Spleen (tissue), 13 donors: ENCODE measurements around the gene IGFL3. TPM values are rescaled to one million over a fixed set of nuclear protein-coding genes. Genes with fewer than 3 reads are reported as not detected.
"Not testable (repeated sequence)": the region's sequence is repeated elsewhere in the genome, so short reads cannot be mapped to it uniquely, and the experiment has no call there.

Source experiments
- DNase-seq: peaks from one replicate; pipeline ENCODE4 v3.0.0-alpha.2; 2020
- H3K27ac ChIP-seq, 8 donors: fragments of 200-600 bp; sonication (generic) in 7 of 8; 1 replicate in 4 of 8; 2 replicates in 4 of 8; pipeline versions ENCODE4 v1.5.0 to v1.8.0; 2016 to 2021; ENCODE audit warnings: inconsistent platforms in 4 of 8, mild to moderate bottlenecking in 4 of 8, moderate library complexity in 1 of 8
- H3K27me3 ChIP-seq, 7 donors: fragments of 200-600 bp; sonication (generic) in 6 of 7; replicated peaks in 1 of 7; 1 replicate in 4 of 7; 2 replicates in 3 of 7; pipeline versions ENCODE4 v1.5.0 to v1.8.0; 2016 to 2021; ENCODE audit warnings: inconsistent platforms in 3 of 7, mild to moderate bottlenecking in 1 of 7
- H3K36me3 ChIP-seq, 6 donors: fragments of 200-600 bp; sonication (generic) in 5 of 6; 1 replicate in 4 of 6; 2 replicates in 2 of 6; pipeline versions ENCODE4 v1.5.0 to v1.8.0; 2016 to 2021; ENCODE audit warnings: inconsistent platforms in 2 of 6
- H3K4me1 ChIP-seq, 6 donors: fragments of 200-600 bp; sonication (generic) in 5 of 6; 1 replicate in 3 of 6; 2 replicates in 3 of 6; pipeline versions ENCODE4 v1.5.0 to v1.8.0; 2016 to 2021; ENCODE audit warnings: inconsistent platforms in 3 of 6
- H3K4me3 ChIP-seq, 8 donors: fragments of 200-600 bp; sonication (generic) in 7 of 8; 1 replicate in 4 of 8; 2 replicates in 4 of 8; pipeline versions ENCODE4 v1.5.0 to v1.8.0; 2016 to 2021; ENCODE audit warnings: inconsistent platforms in 4 of 8, mild to moderate bottlenecking in 4 of 8, moderate library complexity in 2 of 8
- H3K9me3 ChIP-seq, 8 donors: fragments of 200-600 bp; sonication (generic) in 7 of 8; 1 replicate in 4 of 8; 2 replicates in 4 of 8; pipeline versions ENCODE4 v1.5.0 to v1.8.0; 2016 to 2021; ENCODE audit warnings: inconsistent platforms in 4 of 8
- CTCF ChIP-seq, 11 experiments: fragments of 200-600 bp in 7 of 11; fragments of 450-650 bp in 4 of 11; sonication (generic) in 4 of 11; IDR thresholded peaks in 8 of 11; conservative IDR thresholded peaks in 3 of 11; 1 replicate in 7 of 11; 2 replicates in 4 of 11; pipeline versions ENCODE4 v1.4.0 to v1.8.0; 2016 to 2021; ENCODE audit warnings: antibody characterized with exemption in 11 of 11, inconsistent platforms in 4 of 11, mild to moderate bottlenecking in 1 of 11
- POLR2A ChIP-seq, 3 donors: fragments of 450-650 bp; IDR thresholded peaks; one replicate each; pipeline ENCODE4 v1.5.1; 2017; ENCODE audit warnings: antibody characterized with exemption in 3 of 3, mild to moderate bottlenecking in 1 of 3
- POLR2AphosphoS5 ChIP-seq, 3 donors: sonication (generic); formaldehyde crosslinking; IDR thresholded peaks; one replicate each; pipeline ENCODE4 v1.5.1; 2017; ENCODE audit warnings: antibody characterized with exemption in 3 of 3
- WGBS, 5 donors: extraction: QIAGEN DNeasy Blood & Tissue Kit in 3 of 5; methylation state at CpG; one replicate each; pipeline versions ENCODE4 v1.1.5 to v1.1.7; 2013 to 2018; 5-methylcytosine and 5-hydroxymethylcytosine counted together
- intact Hi-C: fragments of 100-400 bp; cut with DNase I; formaldehyde crosslinking; loops from one replicate; pipeline ENCODE4 v1.15.0; 2023; ENCODE audit warnings: low total_unique reads
- long read RNA-seq, 2 donors: transcript quantifications; one replicate each; lab custom pipeline, GENCODE V29; 2026
- polyA plus RNA-seq, 3 donors: library from polyadenylated mRNA; stranded (reverse); fragments of 200-250 nt; gene quantifications; one replicate each; pipeline ENCODE4 v1.2.1, GENCODE V29; 2013
- total RNA-seq, 7 donors: library from RNA; depleted of rRNA in 3 of 7; stranded (reverse); fragments of >200 nt in 3 of 7; fragmentation: NEBNext Ultra II Directional in 4 of 7; extraction: Animal tissue kit (Norgen Biotek cat#: 25700) in 4 of 7; gene quantifications; one replicate each; pipeline versions ENCODE4 v1.1.0 to v1.2.1, GENCODE V29; 2016 to 2021
- donor health status: healthy with polysubstance abuse.
- donor health status: DM: no; HTN: no; CAD: no; lungs with moderate emphysema.
- donor health status: DM: no; HTN: no; CAD: no.
- donor health status: Bipolar disorder and iron deficiency.
- donor health status: healthy.
- donor health status: DM: no; HTN: no; CAD: no.
- donor health status: DM: yes; HTN: yes; CAD: no.

The IGFL3 gene
- total RNA-seq, result not detected
- polyA plus RNA-seq, result not detected
- long read RNA-seq, donor 1, result 0 reads
- long read RNA-seq, donor 2, result 0 reads

GRCh38 chr19:46124638-46125115 is at the start of gene IGFL3:
IGFL3 (minus strand) TSS chr19:46124688; CDS start chr19:46124649, 39 bp downstream.
- Histone ChIP-seq H3K4me3 (no peak within 1 kb of the TSS), H3K4me1 (no peaks in the 10 kb centered on the region), H3K27ac (no peak within 1 kb of the TSS), H3K27me3 (peaks cover 0 to 16% (median 0%) of the 10 kb centered on the region in 7 donors), H3K36me3 (no peaks in the 10 kb centered on the region), H3K9me3 (peaks cover 0 to 6% (median 0%) of the 10 kb centered on the region in 8 donors)
- TF ChIP-seq POLR2AphosphoS5 (IDR thresholded peaks at IDR 0.05), result no peak
- no peak for TF ChIP-seq CTCF (IDR thresholded peaks at IDR 0.05 in 8 of 11, conservative IDR thresholded peaks at IDR 0.05 in 3 of 11)
- TF ChIP-seq POLR2A (IDR thresholded peaks at IDR 0.05), result no peak
- no peak for DNase-seq
- WGBS, 5 donors, result 79 to 87% (median 84%) methylated on average over 5 of the region's 5 CpGs
- intact Hi-C loops, result no loop called here

GRCh38 chr19:46173886-46174480 is 49.5 kb upstream of the IGFL3 start:
- TF ChIP-seq POLR2AphosphoS5 (IDR thresholded peaks at IDR 0.05), result no peak
- no peak for TF ChIP-seq CTCF (IDR thresholded peaks at IDR 0.05 in 8 of 11, conservative IDR thresholded peaks at IDR 0.05 in 3 of 11)
- TF ChIP-seq POLR2A (IDR thresholded peaks at IDR 0.05), result no peak
- H3K4me3 ChIP-seq, result no peak overlapping the region
- intact Hi-C loops, result no loop called here
- no peak overlapping the region for H3K27ac ChIP-seq
- 46 to 61% (median 56%) methylated on average over 8 of the region's 8 CpGs for WGBS, 5 donors
- no peaks in the 10 kb centered on the region for H3K4me1 ChIP-seq
- peaks cover 0 to 71% (median 0%) of the 10 kb centered on the region in 7 donors for H3K27me3 ChIP-seq
- H3K9me3 ChIP-seq, result peaks cover 0 to 18% (median 10%) of the 10 kb centered on the region in 8 donors
- H3K36me3 ChIP-seq, result no peaks in the 10 kb centered on the region
- no peak for DNase-seq

- TF ChIP-seq POLR2AphosphoS5 (IDR thresholded peaks at IDR 0.05), result no peak
- TF ChIP-seq POLR2A (IDR thresholded peaks at IDR 0.05), result no peak
- no peak for TF ChIP-seq CTCF (IDR thresholded peaks at IDR 0.05 in 8 of 11, conservative IDR thresholded peaks at IDR 0.05 in 3 of 11)
- intact Hi-C loops, result no loop called here
These were observed 38.2 kb upstream of the IGFL3 start for GRCh38 chr19:46162731-46163130.

GRCh38 chr19:46161642-46162257 is 37.3 kb upstream of the IGFL3 start:
- H3K27me3 ChIP-seq, result peaks cover 0 to 48% (median 0%) of the 10 kb centered on the region in 7 donors

More at GRCh38 chr19:46162731-46163130, 38.2 kb upstream of the IGFL3 start:
- DNase-seq, result no peak
- H3K36me3 ChIP-seq, result no peaks in the 10 kb centered on the region
- WGBS, 5 donors, result 68 to 77% (median 71%) methylated on average over 3 of the region's 3 CpGs
- H3K4me1 ChIP-seq, result no peaks in the 10 kb centered on the region
- H3K4me3 ChIP-seq, result no peak overlapping the region
- H3K9me3 ChIP-seq, result peaks cover 0 to 31% (median 23%) of the 10 kb centered on the region in 8 donors
- no peak overlapping the region for H3K27ac ChIP-seq
- H3K27me3 ChIP-seq, result peaks cover 0 to 51% (median 0%) of the 10 kb centered on the region in 7 donors

More at GRCh38 chr19:46161642-46162257, 37.3 kb upstream of the IGFL3 start:
- intact Hi-C loops, DNase-seq, H3K36me3 ChIP-seq, H3K27ac ChIP-seq, H3K4me1 ChIP-seq, H3K4me3 ChIP-seq: not testable (repeated sequence)
- WGBS, 5 donors, result 36 to 86% (median 56%) methylated on average over 2 of the region's 2 CpGs
- H3K9me3 ChIP-seq, result peaks cover 0 to 31% (median 23%) of the 10 kb centered on the region in 8 donors
